HEK293 (cell line): ENCODE data around the gene MYL2.

ENCODE experiments used
- CTCF ChIA-PET: fragments of 350-600 bp; formaldehyde crosslinking; extraction: SDS; loops from one replicate; lab custom pipeline; 2021; ENCODE audit warnings: antibody characterized with exemption; lab: Yijun Ruan, JAX
- POLR2A ChIA-PET: fragments of 300-600 bp; formaldehyde crosslinking; extraction: SDS; loops from one replicate; lab custom pipeline; 2020; ENCODE audit warnings: antibody characterized with exemption, inconsistent platforms; lab: Yijun Ruan, JAX
- H3K27ac ChIP-seq: fragments of 200-500 bp; sonication (Bioruptor generic); 2 replicates; pipeline ENCODE4 v1.5.1; 2014; ENCODE audit warnings: low read depth, low read length, control low read depth, inconsistent platforms; ENCODE audit errors: extremely low read depth
- H3K36me3 ChIP-seq, 2 experiments: fragments of 200-500 bp in 1 of 2; sonication (Bioruptor generic) in 1 of 2; 1 replicate in 1 of 2; 2 replicates in 1 of 2; pipeline ENCODE4 v1.5.1; 2014 to 2017; ENCODE audit warnings: inconsistent platforms in 2 of 2, low read length in 2 of 2; ENCODE audit not compliant: control insufficient read depth in 2 of 2, insufficient read depth in 1 of 2
- H3K4me1 ChIP-seq: fragments of 200-500 bp; sonication (Bioruptor generic); 2 replicates; pipeline ENCODE4 v1.5.1; 2014; ENCODE audit warnings: mild to moderate bottlenecking, low read length, inconsistent platforms; ENCODE audit not compliant: control insufficient read depth, insufficient read depth
- H3K4me3 ChIP-seq: 2 replicates; pipeline ENCODE4 v1.5.1; 2011; ENCODE audit warnings: low read depth, mild to moderate bottlenecking, control low read depth, low read length, moderate library complexity
- H3K9me3 ChIP-seq: fragments of 200-500 bp; sonication (Bioruptor generic); 2 replicates; pipeline ENCODE4 v1.5.1; 2014; ENCODE audit warnings: low read depth, low read length, inconsistent platforms; ENCODE audit not compliant: control insufficient read depth, insufficient read depth
- KLF10 ChIP-seq: fragments of 450-650 bp; IDR thresholded peaks from 2 replicates; pipeline ENCODE4 v1.5.1; 2018; ENCODE audit warnings: missing biosample characterization, mild to moderate bottlenecking, missing genetic modification characterization
- PRDM1 ChIP-seq: fragments of 450-650 bp; formaldehyde crosslinking; IDR thresholded peaks from 2 replicates; pipeline ENCODE4; 2016; ENCODE audit warnings: missing biosample characterization, missing genetic modification characterization
- PRDM4 ChIP-seq: fragments of 450-650 bp; formaldehyde crosslinking; IDR thresholded peaks from 2 replicates; pipeline ENCODE4 v1.5.1; 2017; ENCODE audit warnings: missing biosample characterization, missing genetic modification characterization
- REPIN1 ChIP-seq: fragments of 450-650 bp; formaldehyde crosslinking; IDR thresholded peaks from 2 replicates; pipeline ENCODE4 v1.5.1; 2017; ENCODE audit warnings: missing biosample characterization, missing genetic modification characterization, low read depth
- SALL2 ChIP-seq: fragments of 450-650 bp; formaldehyde crosslinking; IDR thresholded peaks from 2 replicates; pipeline ENCODE4 v1.5.0; 2017; ENCODE audit warnings: missing biosample characterization, mild to moderate bottlenecking, missing genetic modification characterization, borderline replicate concordance
- ZNF148 ChIP-seq: fragments of 450-650 bp; formaldehyde crosslinking; IDR thresholded peaks from 2 replicates; pipeline ENCODE4 v1.5.0; 2017; ENCODE audit warnings: missing biosample characterization, missing genetic modification characterization, borderline replicate concordance
- ZNF157 ChIP-seq: fragments of 450-650 bp; formaldehyde crosslinking; IDR thresholded peaks from 2 replicates; pipeline ENCODE4 v1.5.1; 2016; ENCODE audit warnings: missing biosample characterization, missing genetic modification characterization
- ZNF274 ChIP-seq, 2 experiments: fragments of 200-500 bp in 1 of 2; fragments of 450-650 bp in 1 of 2; sonication (Bioruptor generic) in 1 of 2; formaldehyde crosslinking in 1 of 2; IDR thresholded peaks; 2 replicates each; pipeline versions ENCODE4 v1.5.1 to v1.6.1; 2014 to 2016; ENCODE audit warnings: borderline replicate concordance in 1 of 2, inconsistent platforms in 1 of 2, low read length in 1 of 2, missing biosample characterization in 1 of 2, missing genetic modification characterization in 1 of 2
- ZNF324 ChIP-seq: fragments of 450-650 bp; formaldehyde crosslinking; IDR thresholded peaks from 2 replicates; pipeline ENCODE4 v1.5.1; 2016; ENCODE audit warnings: missing biosample characterization, missing genetic modification characterization
- ZNF473 ChIP-seq: fragments of 450-650 bp; formaldehyde crosslinking; IDR thresholded peaks from 2 replicates; pipeline ENCODE4 v1.5.1; 2017; ENCODE audit warnings: missing biosample characterization, missing genetic modification characterization
- ZNF501 ChIP-seq: fragments of 450-650 bp; formaldehyde crosslinking; IDR thresholded peaks from 2 replicates; pipeline ENCODE4 v1.5.1; 2016; ENCODE audit warnings: missing biosample characterization, missing genetic modification characterization
- ZNF518A ChIP-seq: fragments of 450-650 bp; formaldehyde crosslinking; conservative IDR thresholded peaks from 2 replicates; pipeline ENCODE4 v1.5.1; 2016; ENCODE audit warnings: low read depth, missing biosample characterization, missing genetic modification characterization
- ZNF580 ChIP-seq: fragments of 450-650 bp; formaldehyde crosslinking; IDR thresholded peaks from 2 replicates; pipeline ENCODE4 v1.5.1; 2016; ENCODE audit warnings: missing biosample characterization, missing genetic modification characterization
- ZNF621 ChIP-seq: fragments of 450-650 bp; formaldehyde crosslinking; IDR thresholded peaks from 2 replicates; pipeline ENCODE4 v1.5.1; 2017; ENCODE audit warnings: missing biosample characterization, missing genetic modification characterization
- ZNF776 ChIP-seq: fragments of 450-650 bp; formaldehyde crosslinking; IDR thresholded peaks from 2 replicates; pipeline ENCODE4 v1.5.0; 2017; ENCODE audit warnings: missing biosample characterization, missing genetic modification characterization, borderline replicate concordance
- ZSCAN4 ChIP-seq: fragments of 450-650 bp; formaldehyde crosslinking; IDR thresholded peaks from 2 replicates; pipeline ENCODE4 v1.5.1; 2017; ENCODE audit warnings: missing biosample characterization, missing genetic modification characterization

Gene MYL2

GRCh38 chr12:110930348-110931314 lies 10.3 kb upstream of the MYL2 start (continued):
- TF ChIP-seq ZSCAN4 (tag by site-specific recombination) (peak; percentile 95), SALL2 (tag by site-specific recombination) (0 out of 2 replicates have a peak, but pooled peaks have one; percentile 66), ZNF324 (tag by site-specific recombination) (no peak), PRDM1 (peak; percentile 91), REPIN1 (tag by site-specific recombination) (no peak), ZNF473 (0 out of 2 replicates have a peak, but pooled peaks have one; percentile 73), ZNF148 (tag by site-specific recombination) (peak; percentile 83), ZNF274 (IDR thresholded peaks at IDR 0.05; ENCODE audit: low read length) (no peak), ZNF274 (tag by site-specific recombination; IDR thresholded peaks at IDR 0.05; ENCODE audit: borderline replicate concordance) (0 out of 2 replicates have a peak, but pooled peaks have one; percentile 55), ZNF621 (0 out of 2 replicates have a peak, but pooled peaks have one; percentile 71), PRDM4 (tag by site-specific recombination) (no peak), KLF10 (tag by site-specific recombination) (no peak), ZNF776 (tag by site-specific recombination) (peak; percentile 55; the same call in 1 of the 2 replicates), ZNF501 (no peak), ZNF157 (tag by site-specific recombination) (no peak)

GRCh38 chr12:110929818-110930217 lies 9.4 kb upstream of the MYL2 start:
- TF ChIP-seq ZNF518A (no peak), ZNF580 (tag by site-specific recombination) (peak; percentile 41; the same call in 1 of the 2 replicates)
- Histone ChIP-seq H3K27ac (no peak overlapping the region), H3K9me3 (no peaks in the 10 kb centered on the region), H3K4me3 (no peak overlapping the region), H3K4me1 (no peaks in the 10 kb centered on the region), H3K36me3 (no peaks in the 10 kb centered on the region)
- ChIA-PET CTCF (interaction anchor here (0.6 kb wide), 1 partner anchor 227 kb away, joined by 4 read pairs; no protein-coding TSS in a partner anchor), POLR2A (no interaction called here)
